GM18502 (cell line): ENCODE data around the gene SGSM2.

Source experiments
- ATAC-seq: cut with Tn5 transposase; IDR thresholded peaks from one replicate; pipeline ENCODE4 v1.9.1; 2021; ENCODE audit warnings: mild to moderate bottlenecking; ENCODE audit not compliant: unreplicated experiment, poor library complexity

The SGSM2 gene

DNA sequence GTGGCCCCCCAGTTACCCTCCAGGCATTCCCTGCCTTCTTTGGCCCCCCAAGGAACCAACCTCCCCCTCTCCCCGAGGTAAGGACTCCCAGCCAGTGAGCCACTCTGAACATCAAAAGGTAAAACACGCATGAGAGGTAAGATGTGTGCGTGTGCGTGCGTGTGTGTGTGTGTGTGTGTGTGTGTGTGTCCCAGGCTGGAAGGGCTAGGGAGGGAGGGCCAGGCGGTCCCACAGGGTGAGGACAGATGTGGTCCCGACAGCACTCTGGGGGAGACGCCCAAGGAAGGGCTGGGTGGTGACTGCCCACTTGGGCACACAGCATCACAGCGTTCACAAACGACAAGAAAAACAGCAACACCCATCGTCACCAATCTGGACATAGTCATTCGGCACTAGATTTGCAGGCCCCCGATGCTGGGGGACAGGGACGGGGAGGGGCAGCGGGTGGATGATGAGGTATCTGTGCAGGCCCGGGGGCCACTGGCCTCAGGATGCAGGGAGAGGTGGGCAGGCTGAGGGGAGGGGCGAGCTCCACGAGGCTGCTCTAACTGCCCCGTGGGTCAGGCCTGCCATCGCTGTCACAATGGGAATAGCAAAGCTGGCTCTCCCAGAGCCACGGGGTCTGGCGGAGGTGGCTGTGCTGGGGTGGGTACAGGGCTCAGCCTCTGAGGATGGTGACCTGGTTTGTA is 47.3 kb downstream of the SGSM2 start:
- ATAC-seq = no peak

DNA sequence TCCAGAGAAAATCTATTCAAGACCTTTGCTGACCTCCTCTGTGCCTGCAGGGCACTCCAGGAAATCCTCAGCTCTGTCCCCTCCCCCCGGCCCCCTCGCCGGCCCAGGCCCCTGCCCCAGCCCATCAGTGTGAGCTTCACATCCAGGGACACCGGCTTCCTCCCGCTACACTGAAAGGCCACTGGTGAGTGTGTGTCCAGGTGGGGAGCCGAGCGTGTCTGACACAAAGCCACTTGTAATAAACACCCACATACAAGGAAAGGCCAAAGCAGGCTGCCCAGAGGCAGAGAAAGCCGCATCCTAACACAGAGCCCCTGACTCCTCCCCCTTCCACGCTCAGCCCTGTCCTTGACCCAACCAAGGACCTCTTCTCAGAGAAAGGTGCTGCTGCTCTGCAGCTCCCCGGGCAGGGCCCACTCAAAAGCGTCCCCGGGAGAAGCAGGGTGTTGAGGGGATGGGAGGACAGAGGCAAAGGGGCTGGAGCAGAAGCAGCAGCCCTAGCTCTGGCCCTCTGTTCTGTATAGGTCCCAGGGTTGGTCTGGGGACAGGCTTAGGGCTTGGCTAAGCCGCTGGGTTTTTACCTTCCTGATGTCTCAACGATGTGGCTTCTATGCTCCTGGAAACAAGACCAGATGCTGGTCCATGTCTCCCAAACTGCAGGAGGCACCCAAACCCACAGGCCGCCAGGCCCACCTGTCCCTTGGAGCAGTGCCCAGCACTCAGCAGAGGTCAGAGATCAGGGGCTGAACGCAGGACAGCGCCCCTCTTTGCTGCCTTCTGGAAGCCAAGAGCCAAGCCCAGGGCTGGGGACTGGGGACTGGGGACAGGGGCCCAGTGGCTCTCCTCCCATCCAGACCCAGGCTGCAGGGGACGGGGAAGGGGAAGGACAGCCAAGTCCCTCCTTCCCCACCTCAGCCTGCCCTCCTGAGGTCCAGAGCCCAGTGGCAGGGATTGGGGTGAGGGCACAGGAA is 48.2 kb downstream of the SGSM2 start:
- ATAC-seq = no peak

DNA sequence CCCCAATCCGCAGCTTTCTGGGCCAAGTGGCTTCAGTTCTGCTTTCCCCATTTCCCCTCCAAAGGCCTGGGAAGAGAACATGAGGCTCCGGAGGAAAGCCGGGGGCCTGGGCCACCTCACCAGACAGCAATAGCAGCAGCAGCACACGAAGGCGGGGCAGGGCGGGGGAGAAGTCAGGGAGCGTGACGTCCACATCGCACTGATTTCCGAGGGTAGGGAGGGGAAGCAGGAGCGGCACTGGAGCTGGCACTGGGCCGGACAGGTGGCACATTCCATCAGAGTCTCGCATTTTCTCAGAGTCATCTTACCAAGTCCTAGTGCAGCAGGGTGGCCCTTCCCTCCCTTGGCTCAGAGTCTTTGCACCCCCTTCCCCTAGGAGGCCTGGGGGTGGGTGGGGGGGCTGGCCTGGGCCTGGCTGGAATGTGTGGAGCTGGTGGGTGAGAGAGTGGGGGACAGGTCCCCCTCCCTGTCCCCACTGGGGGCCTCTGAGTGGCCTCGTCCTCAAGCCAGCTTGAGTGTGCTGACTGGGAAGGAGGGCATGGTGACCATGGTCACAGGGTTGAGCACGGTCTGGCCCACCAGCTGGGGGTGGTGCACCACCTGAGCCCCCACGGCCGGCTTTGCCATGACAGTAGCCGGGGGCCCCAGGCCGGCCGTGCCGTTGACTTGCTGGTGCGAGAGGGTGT is 49.2 kb downstream of the SGSM2 start:
- no peak for ATAC-seq

DNA sequence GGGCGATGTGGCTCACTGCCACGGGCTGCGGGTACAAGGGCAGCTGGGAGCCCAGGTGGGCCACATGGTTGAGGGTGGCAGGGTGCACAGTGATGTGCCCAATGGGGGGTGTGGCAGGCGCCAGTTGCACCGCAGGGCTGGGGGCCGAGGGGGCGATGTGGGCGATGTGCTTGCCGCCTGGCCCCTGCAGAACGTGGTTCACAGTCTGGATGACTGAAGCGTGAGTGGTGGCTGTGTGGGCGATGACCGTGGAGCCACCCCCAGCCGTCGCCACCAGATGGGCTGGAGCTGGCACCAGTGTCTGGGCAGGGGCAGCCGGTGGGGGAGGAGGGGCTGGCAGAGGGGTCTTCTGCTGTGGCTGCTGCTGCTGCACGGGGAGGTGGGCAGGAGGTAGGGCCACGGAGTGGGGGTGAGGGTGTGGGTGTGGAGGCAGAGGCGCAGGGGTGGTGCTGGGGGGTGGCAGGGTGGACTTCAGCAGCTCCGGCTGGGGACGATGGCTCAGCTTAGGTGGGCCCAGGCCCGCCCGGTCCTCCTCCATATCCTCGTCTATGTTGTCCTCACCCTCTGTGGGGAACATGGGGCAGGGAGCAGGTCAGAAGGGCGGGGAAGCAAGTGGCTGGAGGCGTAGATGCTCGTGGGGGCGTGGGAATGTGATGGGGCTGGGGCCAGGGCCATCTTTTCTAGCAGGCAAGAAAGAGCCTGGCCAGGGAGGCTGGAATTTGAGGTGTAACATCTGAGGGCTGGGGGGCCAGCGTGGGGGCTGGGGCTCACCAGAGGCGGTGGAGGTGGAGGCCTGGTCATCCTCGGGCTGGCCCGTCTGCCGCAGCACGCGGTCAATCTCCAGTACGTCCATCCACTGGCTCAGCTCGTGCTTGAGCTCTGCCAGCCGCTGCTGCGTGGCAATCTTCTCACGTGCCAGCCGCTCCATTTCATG is 50.1 kb downstream of the SGSM2 start:
- ATAC-seq = no peak

DNA sequence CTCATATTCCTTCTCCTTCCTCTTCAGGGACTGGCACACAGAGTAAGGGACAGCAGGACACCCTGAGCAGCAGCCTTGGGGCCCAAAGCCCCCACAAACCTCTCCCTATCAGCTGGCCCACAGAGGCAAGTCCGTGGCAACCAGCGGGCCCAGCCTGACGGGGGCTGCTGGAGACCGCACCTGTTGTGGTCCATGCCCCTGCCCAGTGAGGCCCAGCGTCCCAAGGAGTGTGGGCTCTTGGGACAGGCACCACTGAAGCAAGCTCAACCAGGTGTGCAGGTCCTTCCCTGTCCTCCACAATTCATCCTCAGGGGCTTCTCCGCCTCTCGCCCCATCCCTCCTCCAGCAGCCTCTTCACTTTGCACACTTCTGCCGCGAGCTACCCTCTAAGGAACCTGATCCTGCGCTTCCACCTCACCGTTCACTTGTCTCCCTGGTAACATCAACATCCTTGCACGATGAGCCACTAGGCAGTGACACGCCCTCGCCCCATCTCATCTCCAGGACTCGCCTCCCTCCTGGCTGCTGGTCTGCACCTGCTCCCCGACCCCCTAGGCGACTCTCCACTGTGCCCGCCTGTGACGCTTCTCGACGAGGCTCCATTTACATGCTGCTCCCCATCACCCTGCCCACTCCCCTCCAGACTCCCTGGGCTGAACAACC is 50.9 kb downstream of the SGSM2 start:
- ATAC-seq = no peak

DNA sequence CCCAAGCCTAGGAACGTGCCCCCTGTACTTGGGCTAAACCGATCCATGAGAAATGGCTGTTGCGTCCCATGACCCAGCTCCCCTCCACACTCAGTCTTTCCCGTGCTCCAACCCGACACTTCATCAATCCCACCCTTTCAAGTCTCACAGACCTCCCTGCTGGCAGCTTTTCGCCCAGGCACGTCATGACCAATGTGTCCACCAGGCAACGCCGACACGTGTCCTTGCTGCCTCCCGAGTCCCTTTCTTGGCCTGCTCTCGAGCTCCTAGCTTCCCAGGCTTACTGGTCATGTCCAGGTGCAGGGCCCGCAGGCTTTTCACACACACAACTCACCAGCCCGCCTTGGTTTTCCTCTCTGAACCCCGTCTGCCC is 51.4 kb downstream of the SGSM2 start:
- ATAC-seq = no peak

DNA sequence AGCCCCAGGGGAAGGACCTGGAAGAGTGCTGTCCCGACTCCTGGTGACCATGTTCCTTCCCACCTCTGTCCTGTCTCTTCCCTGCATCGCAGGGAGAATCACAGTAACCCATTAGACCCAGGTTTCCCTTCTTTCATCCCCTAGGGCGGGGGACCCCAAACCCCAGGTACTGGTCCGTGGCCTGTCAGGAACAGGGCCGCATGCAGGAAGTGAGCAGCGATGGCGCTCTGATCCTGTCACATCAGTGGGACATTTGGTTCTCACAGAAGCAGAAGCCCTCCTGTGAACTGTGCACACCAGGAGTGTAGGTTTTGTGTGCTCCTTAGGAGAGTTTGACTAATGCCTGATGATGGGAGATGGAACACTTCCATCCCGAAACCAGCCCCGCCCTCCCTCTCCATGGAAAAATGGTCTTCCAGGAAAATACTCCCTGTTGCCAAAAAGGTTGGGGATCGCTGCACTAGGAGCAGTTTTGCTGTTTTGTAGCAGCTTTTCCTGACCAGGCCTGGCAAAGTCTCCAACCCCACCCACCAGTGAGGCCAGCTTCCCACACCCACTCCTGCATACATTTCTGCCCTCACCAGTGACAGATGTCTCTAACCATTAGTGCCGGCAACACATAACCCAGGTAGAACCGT is 53.0 kb downstream of the SGSM2 start:
- ATAC-seq = no peak

DNA sequence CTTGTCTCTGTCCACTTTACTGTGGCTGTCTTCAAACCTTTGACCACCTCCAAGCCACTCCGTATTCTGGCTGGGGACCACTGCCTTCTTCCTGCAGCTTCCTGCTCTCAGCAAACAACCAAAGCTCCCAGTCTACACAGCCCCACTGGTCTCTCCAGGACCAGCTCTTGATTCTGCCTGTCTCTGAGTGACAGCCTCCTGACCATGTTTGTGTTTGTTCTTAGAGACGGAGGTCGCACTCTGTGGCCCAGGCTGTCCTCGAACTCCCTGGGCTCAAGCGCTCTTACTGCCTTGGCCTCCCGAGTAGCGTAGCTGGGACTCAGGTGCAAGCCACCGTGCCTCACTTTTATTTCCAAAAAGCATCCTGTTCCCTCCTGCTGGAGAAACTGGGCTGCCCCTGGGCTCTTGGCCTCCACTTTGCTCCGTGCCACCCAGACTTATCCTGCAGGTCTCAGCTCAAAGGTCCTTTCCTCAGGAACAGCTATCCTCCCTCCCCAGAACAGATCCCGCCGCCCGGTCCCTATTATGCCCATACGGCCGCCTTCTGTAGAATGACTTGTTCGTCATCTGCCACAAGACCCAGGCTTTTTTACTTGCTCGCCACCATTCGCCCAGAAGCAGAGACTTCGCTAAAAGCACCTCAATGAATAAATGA is 54.4 kb downstream of the SGSM2 start:
- ATAC-seq = no peak

DNA sequence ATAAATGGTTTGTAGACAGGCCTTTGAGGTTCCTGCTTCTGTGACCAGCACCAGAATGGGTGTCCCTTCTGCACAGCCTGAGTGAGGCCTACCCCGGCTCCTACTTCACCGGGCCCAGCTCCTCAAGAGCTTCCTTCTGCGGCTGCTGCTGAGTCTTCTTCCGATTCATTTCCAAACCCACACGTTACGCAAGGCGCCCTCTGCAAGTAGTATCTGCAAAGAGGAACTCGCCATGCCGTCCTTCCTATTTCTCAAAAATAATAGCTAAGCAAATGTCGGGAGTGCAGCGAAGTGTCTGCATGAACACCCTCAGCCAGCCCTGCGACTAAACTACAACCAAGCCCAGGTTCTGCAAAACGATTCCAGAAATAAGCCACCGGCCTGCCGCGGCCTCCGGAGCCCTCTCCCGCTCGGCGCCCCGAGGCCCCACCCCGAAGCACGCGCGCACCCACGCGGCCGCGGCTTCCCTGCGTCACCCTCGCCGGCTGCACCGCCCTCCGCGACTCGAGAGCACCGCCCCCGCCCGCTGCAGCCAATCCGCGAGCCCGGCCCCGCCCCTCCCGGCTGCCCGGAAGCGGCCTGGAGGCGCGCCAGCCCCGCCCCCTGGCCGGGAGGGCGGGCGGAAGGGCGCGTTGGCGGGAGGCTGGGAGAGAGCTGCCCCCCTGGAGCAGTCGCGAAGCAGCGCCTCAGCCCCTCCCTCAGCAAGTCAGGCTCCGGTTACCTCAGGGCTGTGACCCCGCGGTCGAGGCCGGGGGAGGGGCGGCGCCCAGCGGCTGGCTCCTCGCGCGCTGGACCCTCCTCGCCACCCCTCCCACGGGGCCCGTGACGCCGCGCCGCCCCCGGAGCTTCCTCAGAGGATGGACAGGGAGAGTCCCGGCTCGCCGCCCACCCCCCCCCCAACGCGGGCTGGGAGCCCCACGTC is 55.2 kb downstream of the SGSM2 start:
- peak; percentile 55 for ATAC-seq

DNA sequence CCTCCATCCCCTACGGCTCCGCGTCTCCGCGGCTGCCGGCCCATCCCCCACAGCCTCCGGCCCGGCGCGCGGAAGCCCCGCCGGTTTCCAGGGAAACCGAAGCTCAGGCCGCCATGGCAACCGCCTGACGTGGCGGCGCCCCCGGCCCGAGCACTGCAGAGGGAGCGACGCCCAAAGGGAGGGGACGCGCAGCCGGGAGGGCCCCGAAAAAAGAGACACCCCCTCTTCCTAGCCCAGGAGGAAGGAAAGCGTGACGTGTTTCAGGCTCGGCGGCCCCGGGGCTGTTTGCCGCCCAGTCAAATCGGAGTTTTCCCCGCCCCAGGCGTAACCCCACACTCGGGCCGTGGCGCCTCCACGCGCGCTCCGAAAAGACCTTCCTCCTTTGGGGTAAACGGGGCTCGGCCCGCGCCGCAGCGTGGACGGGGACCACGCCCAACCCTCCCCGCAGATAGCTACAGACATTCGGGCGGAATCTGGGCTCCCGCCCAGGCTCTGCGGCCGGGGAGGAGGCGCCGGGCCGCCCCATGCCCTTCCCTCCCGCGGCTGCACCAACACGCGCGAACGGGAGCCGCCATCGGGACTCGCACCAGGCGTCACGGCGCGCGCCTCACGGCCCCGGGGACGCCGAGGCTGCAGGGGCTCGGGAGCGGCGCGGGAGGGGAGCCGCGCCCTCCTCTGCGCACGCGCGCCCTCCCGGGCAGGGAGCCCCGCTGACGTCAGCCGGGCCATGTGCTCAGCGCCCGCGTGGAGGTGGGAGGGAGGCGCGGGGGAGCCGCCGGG is 56.1 kb downstream of the SGSM2 start:
- peak; percentile 42 for ATAC-seq

DNA sequence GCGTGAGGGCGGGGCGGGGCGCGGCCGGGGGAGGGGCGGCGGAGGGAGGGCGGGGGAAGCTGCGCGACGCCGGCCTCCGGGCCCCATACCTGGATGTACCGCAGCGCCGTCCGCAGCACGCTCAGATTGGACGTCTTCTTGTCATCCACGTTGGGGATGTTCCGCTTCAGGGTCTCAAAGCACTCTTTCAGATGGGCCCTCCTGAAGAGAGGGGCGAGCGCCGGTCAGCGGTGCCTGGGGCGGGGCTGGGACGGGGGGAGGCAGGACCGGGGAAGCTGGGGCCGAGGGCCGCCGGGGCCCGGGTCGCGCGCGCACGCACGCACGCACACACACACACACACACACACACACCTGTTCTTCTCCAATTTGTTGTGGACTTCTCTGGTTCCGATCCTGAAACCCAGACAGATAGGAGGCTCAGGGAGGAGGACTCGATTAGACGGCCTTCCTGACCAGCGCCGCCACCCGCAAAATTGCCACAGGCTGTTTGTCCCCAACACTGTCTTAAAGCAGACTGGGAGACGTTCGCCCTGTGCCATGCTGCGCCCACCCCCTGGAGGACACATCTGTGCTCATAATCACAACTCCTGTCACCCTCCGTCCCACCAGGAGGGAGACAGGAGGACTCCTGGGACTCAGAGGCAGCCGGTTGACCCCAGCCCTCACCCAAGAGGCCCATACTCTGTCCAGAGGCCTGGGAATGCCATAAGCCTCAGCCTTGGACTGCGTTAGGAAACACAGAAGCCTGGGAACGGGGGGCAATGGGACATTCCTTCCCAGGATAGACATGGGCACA is 56.9 kb downstream of the SGSM2 start:
- no peak for ATAC-seq

DNA sequence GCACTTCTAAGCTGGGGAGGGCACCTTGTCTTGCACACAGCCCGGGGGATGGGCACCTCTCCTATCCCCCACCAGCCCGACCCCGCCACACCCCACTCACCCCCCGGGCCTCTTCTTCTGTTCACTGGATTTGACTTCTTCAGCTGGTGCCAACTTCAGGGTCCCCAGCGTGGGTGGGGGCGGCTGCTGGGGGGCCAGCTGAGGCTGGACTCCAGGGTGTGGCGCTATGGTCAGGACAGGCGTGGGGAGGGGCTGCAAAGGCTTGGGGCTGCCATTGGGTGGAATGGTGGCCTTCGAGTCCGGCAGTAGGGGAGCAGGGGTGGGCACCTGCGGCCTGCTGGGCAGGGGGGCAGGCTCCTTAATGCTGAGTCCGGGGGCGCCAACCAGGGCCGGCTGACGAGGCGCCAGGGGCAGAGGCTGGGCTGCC is 57.5 kb downstream of the SGSM2 start:
- no peak for ATAC-seq

DNA sequence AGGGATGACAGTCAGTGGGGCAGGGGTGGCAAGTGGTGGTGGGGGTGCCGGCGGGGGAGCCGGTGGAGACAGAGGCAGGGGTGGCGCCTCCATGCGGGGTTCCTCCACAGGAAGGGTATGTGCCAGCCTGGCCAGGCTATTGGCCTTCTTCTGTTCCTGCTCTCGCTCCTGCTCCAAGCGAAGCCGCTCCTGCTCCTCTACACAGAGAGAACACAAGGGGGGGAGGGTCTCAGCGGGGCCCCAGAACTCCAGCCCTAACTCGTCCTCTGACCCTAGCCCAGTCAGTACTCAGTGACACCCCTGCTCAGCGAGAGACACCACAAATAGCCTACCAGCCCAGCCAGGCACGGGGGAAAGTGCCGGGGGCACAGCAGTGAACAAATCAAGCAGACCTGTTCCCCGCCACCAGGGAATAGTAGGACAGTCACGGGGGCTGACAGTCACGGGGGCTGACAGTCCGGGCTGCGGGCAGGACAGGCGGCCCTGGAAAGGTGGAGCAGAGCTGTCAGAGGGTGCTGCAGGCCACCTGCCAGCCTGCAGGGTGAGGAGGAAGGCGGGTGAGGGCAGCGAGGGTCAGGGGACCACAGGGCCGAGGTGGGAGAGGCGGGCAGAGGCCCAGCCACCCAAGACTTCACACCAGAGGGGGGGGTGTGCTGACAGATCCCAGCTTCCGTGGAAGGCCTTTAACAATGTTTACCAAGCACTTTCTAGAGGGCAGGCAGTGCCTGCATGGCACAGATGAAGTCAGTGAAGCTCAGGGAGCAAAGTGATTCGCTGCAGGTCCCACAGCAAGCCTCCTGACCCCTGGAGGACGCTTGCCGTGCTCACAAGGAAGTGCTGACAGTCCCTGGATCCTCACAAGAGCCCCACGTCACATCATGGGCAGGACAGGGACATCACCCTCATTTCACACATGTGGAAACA is 58.2 kb downstream of the SGSM2 start:
- ATAC-seq = no peak

DNA sequence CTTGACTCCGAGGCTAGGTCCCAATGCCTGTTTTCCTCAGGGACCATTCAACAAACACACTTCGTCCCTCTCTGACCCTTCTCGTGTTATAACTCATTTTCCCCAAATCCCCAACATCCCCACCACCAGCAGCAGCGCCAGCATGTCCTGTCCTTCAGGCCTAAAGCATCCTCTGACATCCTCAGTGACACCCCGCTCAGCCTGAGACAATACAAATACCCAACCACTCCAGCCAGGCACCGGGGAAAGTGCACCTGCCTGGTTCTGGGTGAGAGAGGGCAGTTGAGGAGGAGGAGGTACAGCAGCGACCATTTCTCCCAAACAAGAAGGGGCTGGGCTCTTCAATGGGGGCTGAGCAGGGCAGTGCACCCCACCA is 58.9 kb downstream of the SGSM2 start:
- ATAC-seq = no peak
